ENCODE data around the gene TRMO.

TRMO gene

DNA sequence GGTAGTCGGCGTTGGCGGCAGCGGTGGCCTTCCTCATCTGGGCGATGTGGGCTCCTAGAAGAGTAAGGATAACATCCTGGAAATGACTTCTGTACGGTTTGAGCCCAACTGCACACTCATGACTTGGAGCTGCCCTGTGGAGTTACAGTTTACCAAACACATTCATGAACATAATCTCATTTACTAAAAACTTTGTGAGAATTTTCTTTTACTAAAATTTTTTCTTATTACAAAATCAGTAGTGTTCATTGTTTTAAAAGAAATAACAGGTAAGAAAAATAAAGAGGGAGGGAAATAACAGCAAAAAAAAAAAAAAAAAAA, 63.9 kb downstream of the TRMO start:
- DNase-seq, result no peak

DNA sequence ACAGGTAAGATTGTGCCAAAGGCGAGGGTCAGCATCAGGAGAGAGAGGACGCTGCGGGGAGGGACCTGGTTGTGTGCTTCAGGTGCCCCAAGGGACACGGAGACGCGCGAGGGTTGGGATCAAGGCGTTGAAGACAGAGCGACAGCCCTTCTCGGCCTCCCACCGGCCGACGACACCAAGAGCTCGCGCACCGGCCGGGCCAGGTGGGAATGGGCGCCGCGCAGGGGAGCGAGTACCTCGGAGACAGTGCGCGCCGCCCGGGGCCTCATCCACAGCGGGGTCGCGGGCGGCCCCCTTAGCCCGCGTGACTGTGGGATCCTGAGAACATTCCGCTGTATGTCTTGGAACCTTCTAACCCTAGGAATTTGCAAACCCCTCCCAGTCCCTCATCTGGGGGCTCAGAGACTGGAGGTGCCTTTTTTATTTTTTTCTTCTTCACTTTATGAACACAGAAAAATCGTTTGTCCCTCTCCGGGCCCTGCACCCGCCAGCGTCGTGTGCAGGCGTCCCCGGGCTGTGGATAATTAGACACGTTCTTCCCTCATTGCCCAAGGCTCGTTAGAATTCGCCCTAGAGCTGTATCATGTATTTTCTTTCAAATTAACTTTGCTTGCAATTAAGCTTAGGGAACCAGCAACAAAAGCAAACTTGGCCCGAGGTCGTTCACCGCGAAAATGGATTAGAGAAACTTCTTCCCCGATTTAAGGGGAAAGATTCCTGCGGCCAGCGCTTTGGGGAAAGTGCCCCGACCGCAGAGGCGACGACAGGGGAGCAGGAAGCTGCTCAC, 64.5 kb downstream of the TRMO start:
- no peak for DNase-seq

DNA sequence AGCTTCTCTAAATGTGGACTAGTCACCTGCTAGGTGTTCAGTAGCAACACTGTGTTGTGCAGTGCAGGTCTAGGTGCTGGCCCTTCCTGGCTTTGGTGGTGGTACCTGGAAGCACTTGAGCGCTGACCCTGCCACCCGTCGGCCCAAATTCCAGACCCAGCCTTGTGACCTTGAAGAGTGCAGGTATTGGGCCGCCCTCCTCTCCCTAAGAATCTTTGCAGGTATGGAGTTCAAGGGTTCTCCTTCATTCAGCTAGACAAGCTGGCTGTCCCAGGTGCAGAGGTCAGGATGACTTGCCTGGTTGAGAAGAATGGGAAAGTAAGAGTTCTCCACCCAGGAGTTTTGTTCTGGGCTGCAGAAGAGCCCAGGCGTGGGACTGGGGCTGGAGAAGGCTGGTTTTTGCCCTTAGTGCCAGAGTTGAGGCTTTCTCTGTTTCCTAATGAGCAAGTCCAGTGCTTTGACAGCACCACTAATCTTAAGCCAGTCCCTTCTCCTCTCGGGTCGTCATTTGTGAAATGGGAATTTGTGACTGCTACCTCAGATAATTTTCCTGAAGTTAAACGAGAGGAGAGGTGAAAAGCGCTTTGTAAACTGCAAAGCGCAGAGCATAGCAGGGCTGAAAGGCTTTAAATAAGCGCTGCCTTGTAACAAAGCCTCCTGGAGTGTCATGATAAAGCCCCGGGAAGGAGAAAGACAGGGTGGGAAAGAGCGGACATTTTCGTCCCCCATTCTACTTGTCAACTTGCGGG, 65.3 kb downstream of the TRMO start:
- no peak for DNase-seq

DNA sequence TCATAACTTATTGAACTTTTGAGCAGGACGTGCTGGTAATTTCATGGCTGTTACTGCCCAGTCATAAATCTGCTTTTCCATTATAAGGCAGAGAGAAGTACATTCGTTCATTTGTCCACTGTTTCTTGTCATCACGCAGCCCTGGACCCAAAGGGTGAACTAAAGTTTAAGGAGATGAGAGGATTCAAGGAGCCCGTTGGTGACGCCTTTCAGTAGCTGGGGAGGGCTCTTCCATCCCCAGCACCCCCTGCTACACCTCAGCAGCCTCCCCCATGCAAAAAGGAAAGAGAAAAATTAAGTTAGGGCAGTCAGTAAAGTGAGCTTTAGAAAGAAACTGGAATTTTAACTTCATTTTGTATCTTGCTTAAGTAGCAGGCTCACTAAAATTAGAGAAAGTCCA, 66.4 kb downstream of the TRMO start:
- no peak for DNase-seq

DNA sequence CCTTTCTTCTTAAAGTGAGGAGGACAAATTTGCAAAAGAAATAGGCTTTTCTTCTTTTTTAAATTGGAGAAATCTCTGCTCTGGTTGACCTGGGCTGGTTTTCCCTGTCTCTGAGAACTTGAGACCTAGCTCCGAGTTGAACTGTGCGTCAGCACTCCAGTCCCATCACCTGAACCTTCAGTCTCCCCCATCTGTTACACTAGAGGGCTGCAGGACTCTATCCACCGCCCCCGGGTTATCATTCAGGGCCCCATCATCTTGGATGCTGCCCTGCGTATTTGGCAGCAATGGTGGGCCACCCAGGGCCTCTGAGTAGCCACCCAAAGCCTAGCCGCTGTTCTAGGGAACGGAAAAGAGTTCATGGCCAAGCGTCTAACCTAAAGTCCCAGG, 66.8 kb downstream of the TRMO start:
- no peak for DNase-seq

DNA sequence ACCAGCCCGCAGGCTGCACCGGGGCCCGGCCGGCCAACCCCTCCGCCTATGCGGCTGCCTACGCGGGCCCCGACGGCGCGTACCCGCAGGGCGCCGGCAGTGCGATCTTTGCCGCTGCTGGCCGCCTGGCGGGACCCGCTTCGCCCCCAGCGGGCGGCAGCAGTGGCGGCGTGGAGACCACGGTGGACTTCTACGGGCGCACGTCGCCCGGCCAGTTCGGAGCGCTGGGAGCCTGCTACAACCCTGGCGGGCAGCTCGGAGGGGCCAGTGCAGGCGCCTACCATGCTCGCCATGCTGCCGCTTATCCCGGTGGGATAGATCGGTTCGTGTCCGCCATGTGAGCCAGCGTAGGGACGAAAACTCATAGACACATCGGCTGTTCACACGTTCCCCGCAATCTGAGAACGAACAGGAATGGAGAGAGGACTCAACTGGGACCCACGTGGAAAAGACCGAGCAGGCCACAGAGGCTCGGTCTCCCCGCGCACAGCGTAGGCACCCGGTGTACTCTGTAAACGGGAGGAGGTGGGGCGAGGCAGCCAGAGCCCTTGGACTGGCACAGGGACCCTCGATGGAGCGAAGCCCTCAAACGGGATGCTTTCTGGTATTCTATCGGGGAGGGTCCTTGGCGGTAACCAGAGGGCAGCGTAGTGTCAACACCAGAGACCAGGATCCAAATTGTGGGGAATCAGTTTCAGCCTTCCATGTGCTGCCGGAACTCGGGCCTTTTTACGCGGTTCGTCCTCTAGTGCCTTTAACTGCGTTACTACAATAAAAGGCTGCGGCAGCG, 67.4 kb downstream of the TRMO start:
- DNase-seq, result no peak

Data from CD4-positive, alpha-beta T cell treated with Interleukin-4 for 1 hour (primary cell).